ENCODE measurements around the gene CDRT15L2.

DNA sequence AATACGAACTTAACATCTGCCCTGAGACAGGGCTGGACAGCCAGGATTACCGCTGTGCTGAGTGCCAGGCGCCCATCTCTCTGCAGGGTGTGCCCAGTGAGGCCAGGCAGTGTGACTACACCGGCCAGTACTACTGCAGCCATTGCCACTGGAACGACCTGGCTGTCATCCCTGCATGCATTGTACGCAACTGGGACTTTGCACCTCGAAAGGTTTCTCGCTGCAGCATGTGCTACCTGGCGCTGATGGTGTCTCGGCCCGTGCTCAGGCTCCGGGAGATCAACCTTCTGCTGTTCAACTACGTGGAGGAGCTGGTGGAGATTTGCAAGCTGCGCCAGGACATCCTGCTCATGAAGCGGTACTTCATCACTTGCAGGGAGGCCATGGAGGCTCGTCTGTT, 33.7 kb downstream of the CDRT15L2 start:
- TF ChIP-seq POLR2A (IDR thresholded peaks at IDR 0.05; ENCODE audit: low read depth, low read length) (no peak), POLR2AphosphoS5 (IDR thresholded peaks at IDR 0.05; ENCODE audit: low read depth, low read length) (no peak)
